Measurements from ENCODE around the gene RNF26. TPM values are rescaled to one million over a fixed set of nuclear protein-coding genes. Genes with fewer than 3 reads are reported as not detected.

RNF26 gene
- total RNA-seq, 1 donor, result 5.2 TPM

GRCh38 chr11:119315131-119316015 is 19.0 kb upstream of the RNF26 start:
- peak overlapping the region; percentile 64 for H3K4me3 ChIP-seq (ENCODE audit: low read depth, low read length)
- no peak for DNase-seq (ENCODE audit: low read depth)
- TF ChIP-seq CTCF (IDR thresholded peaks at IDR 0.05; ENCODE audit: insufficient read depth, low read depth, low read length), result peak; percentile 3

DNA sequence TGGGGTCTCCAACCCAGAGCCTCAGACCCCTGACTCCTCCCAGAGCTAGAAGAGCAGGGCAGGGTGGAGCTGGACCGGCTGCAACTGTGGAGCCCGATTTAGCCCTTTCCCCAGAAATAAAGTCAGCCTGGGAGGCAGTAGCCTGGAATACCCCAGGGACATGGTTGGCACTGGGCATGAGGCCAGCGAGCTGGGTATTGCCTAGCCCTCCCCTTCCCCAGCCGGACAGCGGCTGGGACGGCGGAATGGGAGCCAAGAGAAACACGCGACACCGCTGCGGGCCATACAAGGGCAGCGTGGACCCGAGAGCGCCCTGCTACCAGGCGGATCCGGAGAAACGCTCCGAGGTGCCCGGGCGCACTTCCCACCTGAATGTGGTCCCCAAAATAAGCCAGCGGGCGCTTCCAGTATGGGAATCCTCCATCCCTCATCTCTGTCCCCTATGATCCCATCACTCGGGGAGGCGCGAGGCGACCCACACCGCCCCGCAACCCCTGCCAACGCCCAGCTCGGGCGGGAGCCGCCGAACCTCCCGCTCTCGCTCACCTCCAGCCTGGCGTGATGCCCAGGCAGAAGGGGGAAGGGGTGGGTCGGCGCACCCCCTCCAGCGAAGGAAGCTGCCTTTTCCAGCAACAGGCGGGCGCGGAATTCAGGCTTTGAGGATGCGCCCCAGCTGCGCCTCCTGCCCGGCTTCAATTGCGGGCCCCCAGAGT is 18.2 kb upstream of the RNF26 start:
- DNase-seq (ENCODE audit: low read depth), result no peak
- H3K4me3 ChIP-seq (ENCODE audit: low read depth, low read length), result peak overlapping the region; percentile 64
- no peak for TF ChIP-seq CTCF (IDR thresholded peaks at IDR 0.05; ENCODE audit: insufficient read depth, low read depth, low read length)

DNA sequence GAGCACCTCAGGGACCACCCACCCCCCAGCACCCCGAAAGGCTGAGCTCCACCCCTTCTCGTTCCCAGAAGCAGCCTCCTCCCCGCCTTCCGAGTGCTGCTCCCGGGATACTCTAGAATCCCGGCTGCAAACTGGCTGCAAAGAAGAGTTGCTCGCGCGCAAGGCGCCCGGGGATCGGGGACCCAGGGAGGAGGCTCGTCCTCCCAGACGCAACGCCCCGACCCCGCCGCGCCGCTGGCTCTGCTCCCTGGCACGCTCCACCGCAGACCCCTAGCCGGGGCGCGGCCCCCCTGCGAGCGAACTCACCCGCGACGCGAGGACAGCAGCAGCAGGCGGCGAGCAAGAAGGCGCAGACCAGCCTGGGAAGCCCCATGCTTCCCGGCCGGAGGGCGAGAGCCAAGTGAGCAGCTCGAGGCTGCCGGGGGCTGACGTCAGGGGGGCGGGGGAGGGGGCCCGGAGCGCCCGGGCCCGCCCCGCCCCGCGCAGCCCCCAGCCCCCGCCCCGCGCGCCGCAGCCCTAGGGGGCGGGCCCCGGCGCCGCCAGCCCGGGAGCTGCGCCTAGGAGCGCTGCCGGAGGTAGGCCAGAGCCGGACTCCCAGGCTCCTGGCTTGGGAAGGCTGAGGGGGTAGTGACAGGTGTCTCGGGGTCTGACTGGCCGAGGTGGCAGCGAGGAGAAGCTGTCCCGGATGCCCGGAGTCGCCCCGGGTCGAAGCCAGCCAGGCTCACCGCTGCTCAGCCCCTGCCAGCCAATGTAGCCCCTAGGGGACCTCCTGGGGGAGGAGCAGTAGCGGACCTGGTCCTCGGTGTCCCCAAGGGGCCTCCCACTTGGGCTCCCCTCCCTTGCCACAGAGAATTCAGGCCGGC is 17.4 kb upstream of the RNF26 start, which contains the start of gene MCAM:
TSS of gene MCAM (minus strand) at position 402 of the 863 bp plus-strand sequence. CDS start at position 373, 29 bp downstream.
- DNase-seq (ENCODE audit: low read depth), result peak; percentile 45
- H3K4me3 ChIP-seq (ENCODE audit: low read depth, low read length), result peak within 1 kb of the TSS; percentile 64
- TF ChIP-seq CTCF (IDR thresholded peaks at IDR 0.05; ENCODE audit: insufficient read depth, low read depth, low read length), result no peak

DNA sequence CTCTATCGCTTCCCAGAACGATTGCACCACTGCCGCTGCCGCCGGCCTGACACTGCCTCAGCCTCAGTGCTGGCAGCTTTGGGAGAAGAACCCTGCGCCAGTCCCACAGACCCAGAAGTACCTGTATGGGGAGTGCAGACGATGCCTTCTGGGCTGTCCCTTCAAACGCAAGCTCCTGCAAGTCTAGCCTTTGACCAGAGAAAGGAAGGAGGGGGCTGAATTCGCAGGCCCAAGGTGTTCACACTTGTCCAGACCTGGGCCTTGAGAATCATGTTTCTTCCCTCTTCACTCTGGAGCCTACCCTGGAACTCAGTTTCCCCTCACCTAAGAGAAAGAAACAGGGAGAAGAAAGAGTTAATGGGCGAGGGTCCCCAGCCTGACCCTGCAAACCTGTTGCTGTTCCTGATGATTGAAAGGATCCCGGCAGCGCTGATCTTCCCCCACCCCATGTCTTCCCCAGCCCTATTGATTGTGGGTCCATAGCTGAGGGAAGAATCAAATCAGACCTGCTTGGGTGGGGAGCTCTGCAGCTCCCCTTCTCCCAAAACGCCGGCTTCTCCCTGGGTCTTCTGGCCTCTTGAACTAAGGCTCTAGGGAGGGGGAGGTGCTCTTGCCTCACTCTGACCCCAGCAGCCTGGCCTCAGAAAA is 16.6 kb upstream of the RNF26 start:
- DNase-seq (ENCODE audit: low read depth), result no peak
- H3K4me3 ChIP-seq (ENCODE audit: low read depth, low read length), result no peak overlapping the region
- TF ChIP-seq CTCF (IDR thresholded peaks at IDR 0.05; ENCODE audit: insufficient read depth, low read depth, low read length), result no peak

GRCh38 chr11:119318240-119319135 is 15.8 kb upstream of the RNF26 start:
- H3K4me3 ChIP-seq (ENCODE audit: low read depth, low read length), result no peak overlapping the region
- DNase-seq (ENCODE audit: low read depth), result peak; percentile 58
- no peak for TF ChIP-seq CTCF (IDR thresholded peaks at IDR 0.05; ENCODE audit: insufficient read depth, low read depth, low read length)
